MM.1S (cell line): ENCODE results near the gene HSPA1A.

Source experiments
- DNase-seq: peaks from one replicate; pipeline ENCODE4 v3.0.0-alpha.2; 2015
- H2AFZ ChIP-seq: fragments of 300-600 bp; sonication (generic); 2 replicates; pipeline ENCODE4 v1.6.0; 2016; ENCODE audit warnings: antibody characterized with exemption, low read length
- H3F3A ChIP-seq: fragments of 300-600 bp; sonication (generic); 2 replicates; pipeline ENCODE4 v1.6.1; 2016; ENCODE audit warnings: mild to moderate bottlenecking, antibody characterized with exemption, low read length, moderate library complexity, mixed read lengths; ENCODE audit not compliant: insufficient read depth
- H3K27ac ChIP-seq: fragments of 300-600 bp; sonication (generic); 2 replicates; pipeline ENCODE4 v1.5.1; 2016; ENCODE audit warnings: mild to moderate bottlenecking, low read length
- H3K27me3 ChIP-seq: fragments of 300-600 bp; sonication (generic); replicated peaks from 2 replicates; pipeline ENCODE4 v1.6.0; 2016; ENCODE audit warnings: low read length; ENCODE audit not compliant: insufficient read depth
- H3K36me3 ChIP-seq: fragments of 300-600 bp; sonication (generic); replicated peaks from 2 replicates; pipeline ENCODE4 v1.6.1; 2016; ENCODE audit warnings: mild to moderate bottlenecking, low read length, mixed read lengths; ENCODE audit not compliant: insufficient read depth
- H3K4me1 ChIP-seq: fragments of 300-600 bp; sonication (generic); 2 replicates; pipeline ENCODE4 v1.6.1; 2016; ENCODE audit warnings: low read length, mixed read lengths
- H3K4me2 ChIP-seq: fragments of 300-600 bp; sonication (generic); 2 replicates; pipeline ENCODE4 v1.6.0; 2016; ENCODE audit warnings: low read depth, low read length
- H3K4me3 ChIP-seq: fragments of 300-600 bp; sonication (generic); 2 replicates; pipeline ENCODE4 v1.5.1; 2016; ENCODE audit warnings: low read length, mixed read lengths
- H3K79me2 ChIP-seq: fragments of 300-600 bp; sonication (generic); 2 replicates; pipeline ENCODE4 v1.6.1; 2016; ENCODE audit warnings: mixed run types, low read length, mixed read lengths
- H3K9ac ChIP-seq: fragments of 300-600 bp; sonication (generic); 2 replicates; pipeline ENCODE4 v1.6.1; 2016; ENCODE audit warnings: low read length, mixed read lengths
- H3K9me2 ChIP-seq: fragments of 300-600 bp; sonication (generic); replicated peaks from 2 replicates; pipeline ENCODE4 v1.6.1; 2016; ENCODE audit warnings: mild to moderate bottlenecking, low read length, mixed read lengths; ENCODE audit not compliant: insufficient read depth
- H3K9me3 ChIP-seq: fragments of 300-600 bp; sonication (generic); replicated peaks from 2 replicates; pipeline ENCODE4 v1.6.1; 2016; ENCODE audit warnings: mild to moderate bottlenecking, low read length, mixed read lengths; ENCODE audit not compliant: insufficient read depth
- H4K20me1 ChIP-seq: fragments of 300-600 bp; sonication (generic); 2 replicates; pipeline ENCODE4 v1.6.1; 2016; ENCODE audit warnings: mild to moderate bottlenecking, low read length, moderate library complexity, mixed read lengths; ENCODE audit not compliant: insufficient read depth
- EZH2 ChIP-seq: fragments of 300-600 bp; sonication (generic); optimal IDR thresholded peaks from 2 replicates; pipeline ENCODE3; 2017; ENCODE audit warnings: low read depth, mild to moderate bottlenecking, antibody characterized with exemption, low read length, mixed read lengths
- EZH2phosphoT487 ChIP-seq: fragments of 300-600 bp; sonication (generic); IDR thresholded peaks from 2 replicates; pipeline ENCODE4 v1.6.1; 2018; ENCODE audit warnings: antibody characterized with exemption, low read length
- TF ChIP-seq, protein P1 (sequence below): fragments of 300-600 bp; sonication (generic); IDR thresholded peaks from 2 replicates; pipeline ENCODE4 v1.5.1; 2016; ENCODE audit warnings: antibody characterized with exemption, low read length, mixed read lengths

The HSPA1A gene

DNA sequence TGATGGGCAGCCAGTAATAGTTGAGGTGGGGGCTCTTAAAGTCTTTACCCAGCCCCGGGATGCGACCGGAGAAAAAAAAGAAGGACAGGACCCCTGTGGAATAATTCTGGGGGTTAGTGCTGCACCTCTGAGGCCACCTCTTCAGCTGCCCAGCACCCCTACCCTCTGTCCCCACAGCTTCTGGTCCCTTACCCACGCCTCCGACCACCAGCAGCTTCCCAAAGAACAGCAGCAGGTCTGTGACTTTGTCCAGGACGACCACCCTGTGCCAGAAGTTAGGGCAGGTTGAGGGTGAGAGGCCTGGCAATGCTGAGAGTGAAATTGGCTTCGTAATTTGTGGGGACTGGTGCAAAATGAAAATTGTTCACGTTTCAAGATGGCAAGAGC is 49.5 kb downstream of the HSPA1A start:
- Histone ChIP-seq H3K9ac (no peak overlapping the region), H3K4me2 (no peak overlapping the region), H3K9me2 (no peaks in the 10 kb centered on the region)

DNA sequence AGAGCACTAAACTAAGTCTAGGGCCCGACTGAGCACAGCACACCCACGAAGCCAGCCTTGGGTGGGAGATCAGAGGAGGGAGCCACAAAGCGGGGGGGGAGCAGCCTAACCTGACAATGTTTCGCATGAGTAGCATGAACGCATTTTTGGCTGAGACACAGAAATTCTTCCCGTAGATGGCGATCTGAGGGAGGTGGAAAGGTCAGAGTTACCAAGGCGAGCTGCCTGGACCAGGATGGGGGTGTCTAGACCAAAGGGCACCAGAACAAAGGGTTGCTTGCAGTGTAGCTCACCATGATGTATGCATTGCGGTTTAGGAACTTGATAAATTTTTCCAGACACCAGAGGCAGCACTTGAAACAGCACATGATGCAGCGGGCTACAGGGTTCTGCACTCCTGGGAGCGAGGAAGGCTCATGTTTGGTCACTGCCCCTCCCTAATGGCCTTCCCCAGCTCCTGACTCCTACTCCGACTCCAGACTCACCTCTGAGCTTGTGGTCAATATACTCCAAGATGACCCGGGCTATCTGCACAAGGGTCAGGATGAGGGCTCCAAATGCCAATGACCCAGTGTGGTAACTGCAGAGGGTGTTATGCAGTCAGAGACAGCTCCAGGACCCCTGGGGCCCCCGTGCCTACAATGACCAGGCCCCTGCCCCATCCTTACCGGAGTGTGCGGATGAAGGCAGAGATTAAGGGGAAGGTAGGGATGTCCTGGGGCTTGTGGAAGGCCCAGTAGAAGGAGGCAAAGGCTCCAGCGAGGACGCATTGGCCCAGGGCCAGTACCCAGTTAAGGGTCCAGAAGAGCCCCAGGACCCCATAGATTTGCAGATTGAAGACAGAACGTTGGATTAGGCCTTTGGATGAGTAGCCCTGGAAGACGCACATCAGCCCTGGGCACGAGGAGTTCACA is 50.1 kb downstream of the HSPA1A start:
- Histone ChIP-seq H3K4me1 (peaks cover 5% of the 10 kb centered on the region), H3K9ac (no peak overlapping the region), H3K27ac (no peak overlapping the region), H3K27me3 (peaks cover 15% of the 10 kb centered on the region), H3K36me3 (no peaks in the 10 kb centered on the region), H2AFZ (no peak overlapping the region), H4K20me1 (no peaks in the 10 kb centered on the region), H3K9me3 (no peaks in the 10 kb centered on the region), H3F3A (peaks cover 11% of the 10 kb centered on the region), H3K9me2 (no peaks in the 10 kb centered on the region), H3K4me2 (no peak overlapping the region), H3K4me3 (no peak overlapping the region), H3K79me2 (peaks cover 12% of the 10 kb centered on the region)
- TF ChIP-seq, protein P1, sequence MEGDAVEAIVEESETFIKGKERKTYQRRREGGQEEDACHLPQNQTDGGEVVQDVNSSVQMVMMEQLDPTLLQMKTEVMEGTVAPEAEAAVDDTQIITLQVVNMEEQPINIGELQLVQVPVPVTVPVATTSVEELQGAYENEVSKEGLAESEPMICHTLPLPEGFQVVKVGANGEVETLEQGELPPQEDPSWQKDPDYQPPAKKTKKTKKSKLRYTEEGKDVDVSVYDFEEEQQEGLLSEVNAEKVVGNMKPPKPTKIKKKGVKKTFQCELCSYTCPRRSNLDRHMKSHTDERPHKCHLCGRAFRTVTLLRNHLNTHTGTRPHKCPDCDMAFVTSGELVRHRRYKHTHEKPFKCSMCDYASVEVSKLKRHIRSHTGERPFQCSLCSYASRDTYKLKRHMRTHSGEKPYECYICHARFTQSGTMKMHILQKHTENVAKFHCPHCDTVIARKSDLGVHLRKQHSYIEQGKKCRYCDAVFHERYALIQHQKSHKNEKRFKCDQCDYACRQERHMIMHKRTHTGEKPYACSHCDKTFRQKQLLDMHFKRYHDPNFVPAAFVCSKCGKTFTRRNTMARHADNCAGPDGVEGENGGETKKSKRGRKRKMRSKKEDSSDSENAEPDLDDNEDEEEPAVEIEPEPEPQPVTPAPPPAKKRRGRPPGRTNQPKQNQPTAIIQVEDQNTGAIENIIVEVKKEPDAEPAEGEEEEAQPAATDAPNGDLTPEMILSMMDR: no peak
- TF ChIP-seq EZH2phosphoT487 (no peak), EZH2 (no peak)
- no peak for DNase-seq

More for the DNA sequence above, 49.5 kb downstream of the HSPA1A start:
- Histone ChIP-seq H3F3A (peaks cover 11% of the 10 kb centered on the region), H3K27ac (no peak overlapping the region), H3K27me3 (peaks cover 15% of the 10 kb centered on the region), H3K9me3 (no peaks in the 10 kb centered on the region), H3K4me3 (no peak overlapping the region), H4K20me1 (no peaks in the 10 kb centered on the region), H3K36me3 (no peaks in the 10 kb centered on the region), H3K4me1 (peaks cover 5% of the 10 kb centered on the region), H2AFZ (no peak overlapping the region), H3K79me2 (peaks cover 12% of the 10 kb centered on the region)
- TF ChIP-seq EZH2 (no peak), EZH2phosphoT487 (no peak)
- TF ChIP-seq, protein P1: no peak
- no peak for DNase-seq
